Measurements from ENCODE around the gene CALM1. TPM values are rescaled to one million over a fixed set of nuclear protein-coding genes. Genes with fewer than 3 reads are reported as not detected.

CALM1 gene
- total RNA-seq, 1 donor from 2014 or later = 362 TPM

- DNase-seq (ENCODE audit: low spot score) = no peak
- intact Hi-C loops (cut with DNase I) = no loop called here
Measured at GRCh38 chr14:90454041-90455000, 57.5 kb downstream of the CALM1 start.

DNA sequence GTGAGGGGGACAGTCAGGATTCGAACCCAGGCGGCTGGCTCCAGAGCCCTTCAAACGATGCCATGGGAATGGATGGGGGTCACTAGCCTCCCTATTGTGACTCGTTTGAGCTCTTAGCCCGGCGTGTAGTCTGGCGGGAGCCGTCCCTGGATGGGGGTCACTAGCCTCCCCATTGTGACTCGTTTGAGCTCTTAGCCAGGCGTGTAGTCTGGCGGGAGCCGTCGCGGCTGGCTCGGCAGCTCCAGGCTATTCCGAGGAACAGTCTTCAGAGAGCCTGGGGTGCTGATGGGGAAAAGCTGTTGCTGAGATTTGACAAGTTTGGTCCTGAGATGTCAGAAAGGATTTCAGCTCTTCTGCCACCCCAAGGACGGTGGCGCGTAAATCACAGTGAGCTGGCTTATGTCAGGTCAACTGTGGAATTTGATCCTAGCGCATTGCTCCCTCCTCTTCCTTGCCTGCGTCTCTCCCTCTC lies 58.3 kb downstream of the CALM1 start:
- intact Hi-C loops (cut with DNase I) = no loop called here

DNA sequence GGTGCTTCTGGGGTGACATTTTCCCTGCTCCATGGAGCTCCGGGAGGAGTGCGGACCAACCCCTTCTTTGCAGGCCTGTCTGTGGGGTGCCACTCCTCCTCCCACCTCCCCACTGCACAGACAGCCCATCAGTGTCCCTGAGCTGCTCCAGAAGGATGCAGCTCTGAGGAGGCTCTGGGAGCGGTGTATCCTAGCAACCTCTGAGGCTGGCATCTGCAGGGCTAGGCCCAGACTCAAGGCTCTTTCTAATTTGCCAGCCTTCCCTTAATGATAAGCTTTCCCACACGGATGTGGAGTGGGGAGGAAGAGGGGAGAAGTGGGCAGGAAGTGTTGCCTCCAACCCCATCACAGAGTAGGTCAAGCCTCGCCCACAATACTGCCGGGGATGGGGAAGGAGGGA lies 59.7 kb downstream of the CALM1 start:
- intact Hi-C loops (cut with DNase I) = no loop called here
- DNase-seq (ENCODE audit: low spot score) = no peak

More for the DNA sequence above, 58.3 kb downstream of the CALM1 start:
- no peak for DNase-seq (ENCODE audit: low spot score)

DNA sequence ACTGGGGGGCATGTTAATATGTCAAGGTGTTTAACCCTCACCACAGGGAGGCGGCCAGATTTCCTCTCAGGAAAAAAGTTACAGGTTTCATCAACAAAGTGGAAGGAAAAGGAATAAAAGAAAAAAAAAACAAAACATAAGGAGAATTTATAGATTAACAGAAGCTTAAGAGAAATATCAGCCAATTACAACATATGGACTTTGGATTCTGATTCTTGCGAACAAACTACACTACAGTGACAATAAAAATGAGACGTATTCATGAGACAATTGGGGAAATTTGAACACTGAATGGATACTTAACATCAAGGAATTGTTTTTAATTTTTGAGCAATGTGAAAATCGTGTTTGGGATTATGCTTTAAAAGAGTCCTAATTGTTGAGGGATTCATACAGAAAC lies 60.4 kb downstream of the CALM1 start:
- intact Hi-C loops (cut with DNase I) = no loop called here
- no peak for DNase-seq (ENCODE audit: low spot score)

Other genes starting within 250 kb of the CALM1 start
- gene PSMC1, start 140.5 kb upstream of the CALM1 start, total RNA-seq = 125 TPM
- gene NRDE2, start 65.1 kb upstream of the CALM1 start, total RNA-seq = 11.2 TPM

Measured in cardiac septum (tissue), 1 donor.